ENCODE results near the gene WWOX.

DNA sequence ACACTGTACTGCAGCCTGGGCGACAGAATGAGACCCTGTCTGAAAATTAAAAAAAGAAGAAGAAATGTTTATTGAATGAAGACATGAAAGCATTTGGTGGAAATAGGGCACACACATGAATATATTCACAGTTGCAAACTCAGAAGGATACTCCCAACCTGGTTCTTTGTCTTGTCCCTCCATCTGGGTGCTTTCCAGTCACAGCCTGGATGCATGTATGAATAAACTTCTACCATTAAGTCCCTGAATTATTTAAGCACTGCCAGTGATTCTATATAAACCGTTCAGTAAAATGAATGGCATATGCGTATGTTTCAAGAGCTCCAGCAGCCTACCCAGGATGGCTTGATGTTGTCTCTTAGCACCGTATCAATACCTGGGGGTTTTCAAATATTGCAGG, 591.1 kb downstream of the WWOX start:
- TF ChIP-seq, protein P1, sequence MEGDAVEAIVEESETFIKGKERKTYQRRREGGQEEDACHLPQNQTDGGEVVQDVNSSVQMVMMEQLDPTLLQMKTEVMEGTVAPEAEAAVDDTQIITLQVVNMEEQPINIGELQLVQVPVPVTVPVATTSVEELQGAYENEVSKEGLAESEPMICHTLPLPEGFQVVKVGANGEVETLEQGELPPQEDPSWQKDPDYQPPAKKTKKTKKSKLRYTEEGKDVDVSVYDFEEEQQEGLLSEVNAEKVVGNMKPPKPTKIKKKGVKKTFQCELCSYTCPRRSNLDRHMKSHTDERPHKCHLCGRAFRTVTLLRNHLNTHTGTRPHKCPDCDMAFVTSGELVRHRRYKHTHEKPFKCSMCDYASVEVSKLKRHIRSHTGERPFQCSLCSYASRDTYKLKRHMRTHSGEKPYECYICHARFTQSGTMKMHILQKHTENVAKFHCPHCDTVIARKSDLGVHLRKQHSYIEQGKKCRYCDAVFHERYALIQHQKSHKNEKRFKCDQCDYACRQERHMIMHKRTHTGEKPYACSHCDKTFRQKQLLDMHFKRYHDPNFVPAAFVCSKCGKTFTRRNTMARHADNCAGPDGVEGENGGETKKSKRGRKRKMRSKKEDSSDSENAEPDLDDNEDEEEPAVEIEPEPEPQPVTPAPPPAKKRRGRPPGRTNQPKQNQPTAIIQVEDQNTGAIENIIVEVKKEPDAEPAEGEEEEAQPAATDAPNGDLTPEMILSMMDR (IDR thresholded peaks at IDR 0.05; ENCODE audit: borderline replicate concordance, extremely low read depth, low read length, poor library complexity, severe bottlenecking): no peak
- no peak for TF ChIP-seq EZH2 (IDR thresholded peaks at IDR 0.05; ENCODE audit: borderline replicate concordance, low read depth, low read length, severe bottlenecking)
